ENCODE measurements around the gene RPL32.

DNA sequence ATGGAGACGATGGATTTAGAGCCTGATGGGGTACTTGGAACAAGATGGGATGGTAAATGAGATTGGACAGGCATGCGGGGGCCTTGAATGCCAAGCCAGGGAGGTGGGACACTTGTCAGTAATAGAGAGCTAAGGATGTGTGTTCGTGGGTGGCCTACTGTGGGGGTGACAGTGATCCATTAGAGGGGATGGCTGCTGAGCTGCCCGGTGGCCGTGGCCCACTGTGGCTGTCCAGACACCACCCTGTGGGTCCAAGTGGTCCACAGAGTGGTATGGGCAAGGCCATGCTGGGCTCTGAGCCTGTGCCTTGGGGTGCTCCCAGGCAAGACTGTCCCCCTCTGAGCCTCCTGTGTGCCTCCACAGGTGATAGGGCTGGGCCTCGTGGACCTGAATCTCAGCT, 27.4 kb downstream of the RPL32 start:
- no peak for TF ChIP-seq EZH2 (IDR thresholded peaks at IDR 0.05; ENCODE audit: insufficient read depth, poor library complexity, severe bottlenecking)
- TF ChIP-seq EZH2phosphoT487 (IDR thresholded peaks at IDR 0.05; ENCODE audit: insufficient read depth, low read depth): no peak
